Esophagus muscularis mucosa (tissue), 3 donors: ENCODE results near the gene PMFBP1.

Experiments used
- CTCF ChIP-seq, 3 experiments: fragments of 200-600 bp in 2 of 3; fragments of 450-650 bp in 1 of 3; sonication (generic) in 2 of 3; IDR thresholded peaks; one replicate each; pipeline ENCODE4 v1.5.1; 2017 to 2019; ENCODE audit warnings: antibody characterized with exemption in 3 of 3, mild to moderate bottlenecking in 2 of 3, moderate library complexity in 1 of 3
- POLR2A ChIP-seq: fragments of 450-650 bp; IDR thresholded peaks from one replicate; pipeline ENCODE4 v1.6.1; 2017; ENCODE audit warnings: antibody characterized with exemption, moderate library complexity, mild to moderate bottlenecking, low read depth
- POLR2AphosphoS5 ChIP-seq, 2 donors: sonication (generic); formaldehyde crosslinking; IDR thresholded peaks; one replicate each; pipeline ENCODE4 v1.6.1; 2017; ENCODE audit warnings: antibody characterized with exemption in 2 of 2

GRCh38 chr16:72172105-72173034, at the start of gene PMFBP1:
- TF ChIP-seq CTCF (IDR thresholded peaks at IDR 0.05) (no peak), POLR2A (no peak), POLR2AphosphoS5 (IDR thresholded peaks at IDR 0.05) (no peak)
